ENCODE results near the gene ZBED2. TPM values are rescaled to one million over a fixed set of nuclear protein-coding genes. Genes with fewer than 3 reads are reported as not detected.

Gene ZBED2
- total RNA-seq, 1 experiment from 2014 or later: 54.7 TPM

DNA sequence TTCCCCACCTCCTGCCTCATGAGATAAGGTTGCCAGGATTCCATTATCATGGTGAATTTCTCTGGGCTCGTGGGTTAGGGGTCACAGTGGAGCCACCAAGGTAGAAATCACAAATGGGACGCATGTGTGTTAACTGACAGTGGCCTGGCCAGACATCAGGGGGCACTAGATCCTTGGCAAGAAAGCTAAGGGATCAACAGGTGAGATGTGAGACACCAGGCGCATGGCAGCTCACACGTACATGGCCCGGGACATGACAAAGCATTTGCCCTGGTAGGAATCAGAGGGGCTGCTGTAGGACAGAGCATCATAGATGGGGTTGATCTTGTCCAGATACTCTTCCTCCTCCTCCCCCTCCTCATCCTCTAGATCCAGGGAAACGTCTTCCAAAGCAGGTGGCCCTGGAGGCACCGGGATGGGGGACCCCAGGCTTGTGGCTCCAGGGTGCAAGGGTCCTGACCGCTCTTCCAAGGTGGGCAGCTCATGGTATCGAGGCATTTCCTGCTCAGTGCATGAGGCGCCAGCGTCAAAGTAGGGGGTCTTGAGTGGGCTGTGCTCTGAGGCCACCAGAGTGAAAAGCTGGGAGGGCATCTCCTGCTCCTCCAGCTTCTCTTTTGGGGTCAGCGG is 24.6 kb downstream of the ZBED2 start:
- Histone ChIP-seq H3K9me3 (ENCODE audit: insufficient read depth, low read depth) (no peaks in the 10 kb centered on the region), H3K4me3 (no peak overlapping the region), H3K4me2 (no peak overlapping the region), H3K36me3 (ENCODE audit: low read depth) (no peaks in the 10 kb centered on the region), H3K9me2 (ENCODE audit: insufficient read depth) (no peaks in the 10 kb centered on the region; the same call in 1 of the 2 replicates), H4K20me1 (ENCODE audit: insufficient read depth) (no peaks in the 10 kb centered on the region), H3K27ac (no peak overlapping the region), H2AFZ (no peak overlapping the region), H3K27me3 (ENCODE audit: insufficient read depth, low read depth) (no peaks in the 10 kb centered on the region), H3K4me1 (replicated peaks; ENCODE audit: insufficient read depth) (no peaks in the 10 kb centered on the region), H3F3A (ENCODE audit: insufficient read depth, low read depth) (no peaks in the 10 kb centered on the region), H3K79me2 (ENCODE audit: low read depth) (no peaks in the 10 kb centered on the region)
- no peak for DNase-seq
- TF ChIP-seq, protein P1, sequence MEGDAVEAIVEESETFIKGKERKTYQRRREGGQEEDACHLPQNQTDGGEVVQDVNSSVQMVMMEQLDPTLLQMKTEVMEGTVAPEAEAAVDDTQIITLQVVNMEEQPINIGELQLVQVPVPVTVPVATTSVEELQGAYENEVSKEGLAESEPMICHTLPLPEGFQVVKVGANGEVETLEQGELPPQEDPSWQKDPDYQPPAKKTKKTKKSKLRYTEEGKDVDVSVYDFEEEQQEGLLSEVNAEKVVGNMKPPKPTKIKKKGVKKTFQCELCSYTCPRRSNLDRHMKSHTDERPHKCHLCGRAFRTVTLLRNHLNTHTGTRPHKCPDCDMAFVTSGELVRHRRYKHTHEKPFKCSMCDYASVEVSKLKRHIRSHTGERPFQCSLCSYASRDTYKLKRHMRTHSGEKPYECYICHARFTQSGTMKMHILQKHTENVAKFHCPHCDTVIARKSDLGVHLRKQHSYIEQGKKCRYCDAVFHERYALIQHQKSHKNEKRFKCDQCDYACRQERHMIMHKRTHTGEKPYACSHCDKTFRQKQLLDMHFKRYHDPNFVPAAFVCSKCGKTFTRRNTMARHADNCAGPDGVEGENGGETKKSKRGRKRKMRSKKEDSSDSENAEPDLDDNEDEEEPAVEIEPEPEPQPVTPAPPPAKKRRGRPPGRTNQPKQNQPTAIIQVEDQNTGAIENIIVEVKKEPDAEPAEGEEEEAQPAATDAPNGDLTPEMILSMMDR (conservative IDR thresholded peaks at IDR 0.05): no peak
- TF ChIP-seq EZH2 (IDR thresholded peaks at IDR 0.05; ENCODE audit: low read depth): no peak
- ChIA-PET CTCF (no interaction called here), POLR2A (ENCODE audit: unreplicated experiment) (interaction anchor here (0.5 kb wide), 1 partner anchor 469 kb away, joined by 3 read pairs; no protein-coding TSS in a partner anchor)
- BruUV-seq (replicated peaks): no TSS peak
- intact Hi-C loops (cut with micrococcal nuclease; ENCODE audit: unreplicated experiment): loop anchor here (10.0 kb wide), 1 partner anchor 474 kb away; no protein-coding TSS in a partner anchor

DNA sequence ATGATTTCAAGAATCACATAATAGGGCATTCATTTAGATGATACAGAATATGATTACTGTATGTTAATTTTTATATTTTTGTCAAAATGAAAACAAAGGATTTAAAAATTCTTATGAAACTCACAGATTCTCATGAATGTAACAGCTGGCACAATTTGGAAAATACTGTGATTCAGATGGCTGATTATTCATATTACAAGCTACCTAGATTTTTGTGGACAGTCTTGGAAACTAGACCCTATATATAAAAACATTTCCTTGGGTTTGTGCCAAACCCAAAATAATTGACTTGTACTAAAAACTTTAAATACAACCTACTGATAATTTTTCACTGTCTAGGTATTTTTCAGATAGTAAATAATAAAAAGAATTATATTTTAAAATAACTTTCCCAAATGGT is 26.2 kb downstream of the ZBED2 start:
- Histone ChIP-seq H3K79me2 (ENCODE audit: low read depth) (no peaks in the 10 kb centered on the region), H3K36me3 (ENCODE audit: low read depth) (no peaks in the 10 kb centered on the region), H3K9me3 (ENCODE audit: insufficient read depth, low read depth) (no peaks in the 10 kb centered on the region), H3K4me3 (no peak overlapping the region), H3K4me2 (no peak overlapping the region), H3K9me2 (ENCODE audit: insufficient read depth) (no peaks in the 10 kb centered on the region; the same call in none of the 2 replicates), H4K20me1 (ENCODE audit: insufficient read depth) (no peaks in the 10 kb centered on the region), H3F3A (ENCODE audit: insufficient read depth, low read depth) (no peaks in the 10 kb centered on the region), H3K27ac (no peak overlapping the region), H2AFZ (no peak overlapping the region), H3K4me1 (replicated peaks; ENCODE audit: insufficient read depth) (no peaks in the 10 kb centered on the region), H3K27me3 (ENCODE audit: insufficient read depth, low read depth) (no peaks in the 10 kb centered on the region)
- intact Hi-C loops (cut with micrococcal nuclease; ENCODE audit: unreplicated experiment): no loop called here
- POLR2A ChIA-PET (ENCODE audit: unreplicated experiment): no interaction called here
- TF ChIP-seq, protein P1 (conservative IDR thresholded peaks at IDR 0.05): no peak
- TF ChIP-seq EZH2 (IDR thresholded peaks at IDR 0.05; ENCODE audit: low read depth): no peak
- CTCF ChIA-PET: no interaction called here
- no TSS peak for BruUV-seq (replicated peaks)
- no peak for DNase-seq

DNA sequence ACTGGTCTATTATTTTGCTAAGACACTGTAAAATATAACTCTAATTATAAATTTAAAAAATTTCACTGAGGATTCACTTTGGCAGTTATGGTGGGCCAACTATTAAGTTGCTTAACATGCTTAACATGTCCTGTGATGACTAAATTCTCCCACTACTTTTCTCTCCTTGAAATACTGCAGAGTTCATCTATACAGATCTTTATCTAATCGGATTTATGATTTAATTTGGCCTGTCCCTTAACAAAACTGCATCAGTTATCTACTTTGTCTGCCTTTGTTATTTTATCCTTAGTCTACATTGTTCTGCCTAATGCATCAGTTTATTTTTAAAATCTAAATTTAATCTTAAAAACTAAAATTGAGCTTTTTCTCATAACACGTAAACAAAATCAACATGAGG is 26.8 kb downstream of the ZBED2 start:
- H3K4me1 ChIP-seq (replicated peaks; ENCODE audit: insufficient read depth): no peaks in the 10 kb centered on the region
- no peaks in the 10 kb centered on the region for H3K27me3 ChIP-seq (ENCODE audit: insufficient read depth, low read depth)
- no peaks in the 10 kb centered on the region for H3K79me2 ChIP-seq (ENCODE audit: low read depth)
- no peak overlapping the region for H3K4me3 ChIP-seq
- ChIA-PET CTCF (no interaction called here), POLR2A (ENCODE audit: unreplicated experiment) (no interaction called here)
- no peaks in the 10 kb centered on the region for H3F3A ChIP-seq (ENCODE audit: insufficient read depth, low read depth)
- BruUV-seq (replicated peaks): no TSS peak
- H3K4me2 ChIP-seq: no peak overlapping the region
- no peaks in the 10 kb centered on the region for H3K9me3 ChIP-seq (ENCODE audit: insufficient read depth, low read depth)
- no peak overlapping the region for H2AFZ ChIP-seq
- H3K36me3 ChIP-seq (ENCODE audit: low read depth): no peaks in the 10 kb centered on the region
- no peak for DNase-seq
- no peak overlapping the region for H3K27ac ChIP-seq
- H4K20me1 ChIP-seq (ENCODE audit: insufficient read depth): no peaks in the 10 kb centered on the region
- intact Hi-C loops (cut with micrococcal nuclease; ENCODE audit: unreplicated experiment): no loop called here
- TF ChIP-seq, protein P1 (conservative IDR thresholded peaks at IDR 0.05): no peak
- TF ChIP-seq EZH2 (IDR thresholded peaks at IDR 0.05; ENCODE audit: low read depth): no peak
- H3K9me2 ChIP-seq (ENCODE audit: insufficient read depth): no peaks in the 10 kb centered on the region; the same call in none of the 2 replicates

Measured in PC-9 (cell line).